Mesodermal cell (in vitro differentiated cells): Measurements from ENCODE around the gene HLA-DRB5.
"Not testable (repeated sequence)": the region's sequence is repeated elsewhere in the genome, so short reads cannot be mapped to it uniquely, and the experiment has no call there.

ENCODE experiments used
- H3K27ac ChIP-seq: 2 replicates; pipeline ENCODE4 v1.7.0; 2013; ENCODE audit warnings: mild to moderate bottlenecking, low read depth, low read length, moderate library complexity; ENCODE audit not compliant: severe bottlenecking
- H3K36me3 ChIP-seq: 2 replicates; pipeline ENCODE4 v1.7.1; 2013; ENCODE audit warnings: mild to moderate bottlenecking, low read length, moderate library complexity; ENCODE audit not compliant: control insufficient read depth, insufficient read depth
- H3K4me1 ChIP-seq: one replicate; pipeline ENCODE4 v1.7.1; 2013; ENCODE audit warnings: mild to moderate bottlenecking, low read length; ENCODE audit not compliant: insufficient read depth, control insufficient read depth, poor library complexity, severe bottlenecking
- H3K4me3 ChIP-seq: 2 replicates; pipeline ENCODE4 v1.7.0; 2013; ENCODE audit warnings: low read length, control low read depth, mild to moderate bottlenecking; ENCODE audit not compliant: insufficient read depth, poor library complexity, severe bottlenecking; ENCODE audit errors: extremely low read depth
- H3K9me3 ChIP-seq: 2 replicates; pipeline ENCODE4 v1.7.1; 2013; ENCODE audit warnings: mild to moderate bottlenecking, low read length, moderate library complexity; ENCODE audit not compliant: control insufficient read depth
- WGBS, 2 experiments: methylation state at CpG; one replicate each; pipeline ENCODE4 v1.1.5; 2013; ENCODE audit warnings: missing lambda C conversion rate in 2 of 2; ENCODE audit not compliant: insufficient coverage in 2 of 2; 5-methylcytosine and 5-hydroxymethylcytosine counted together

HLA-DRB5 gene

DNA sequence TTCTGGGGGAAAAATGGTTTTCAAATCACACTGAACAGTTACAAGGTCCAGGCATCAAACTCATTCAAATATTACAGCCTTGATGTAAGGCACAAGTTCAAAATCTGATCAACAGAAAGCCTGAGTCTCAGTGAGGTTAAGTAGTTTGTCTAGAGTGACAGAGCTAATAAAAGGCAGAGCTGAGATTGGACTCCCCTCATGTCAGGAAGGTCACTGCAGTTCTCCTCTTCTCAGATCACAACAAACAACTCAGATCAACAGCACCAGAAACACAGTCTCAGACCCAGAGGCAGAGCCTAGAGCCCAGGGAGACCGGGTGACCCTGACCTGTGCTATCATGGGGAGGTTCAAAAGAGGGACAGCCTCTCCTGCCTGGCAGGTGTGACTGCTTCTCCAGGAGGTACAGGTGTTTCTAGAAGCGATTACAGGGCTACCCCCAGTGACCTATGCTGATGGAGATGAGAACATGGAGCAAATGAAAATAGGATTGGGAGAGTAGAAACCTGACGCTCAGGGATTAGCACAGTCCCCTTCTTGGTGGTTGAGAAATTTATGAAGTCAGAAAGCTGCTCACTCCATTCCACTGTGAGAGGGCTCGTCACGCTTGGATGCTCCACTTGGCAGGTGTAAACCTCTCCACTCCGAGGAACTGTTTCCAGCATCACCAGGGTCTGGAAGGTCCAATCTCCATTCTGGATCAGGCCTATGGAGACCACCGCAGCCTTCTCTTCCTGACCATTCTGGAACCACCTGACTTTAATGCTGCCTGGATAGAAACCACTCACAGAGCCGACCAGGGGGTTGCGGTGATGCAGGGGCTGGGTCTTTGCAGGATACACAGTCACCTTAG lies 24.3 kb upstream of the HLA-DRB5 start:
- no peak overlapping the region for H3K27ac ChIP-seq
- no peaks in the 10 kb centered on the region for H3K9me3 ChIP-seq
- no peaks in the 10 kb centered on the region for H3K36me3 ChIP-seq
- H3K4me1 ChIP-seq: no peaks in the 10 kb centered on the region
- no peak overlapping the region for H3K4me3 ChIP-seq
- WGBS, 2 experiments: 85 to 90% methylated on average over 2 to 6 of the region's 9 CpGs

DNA sequence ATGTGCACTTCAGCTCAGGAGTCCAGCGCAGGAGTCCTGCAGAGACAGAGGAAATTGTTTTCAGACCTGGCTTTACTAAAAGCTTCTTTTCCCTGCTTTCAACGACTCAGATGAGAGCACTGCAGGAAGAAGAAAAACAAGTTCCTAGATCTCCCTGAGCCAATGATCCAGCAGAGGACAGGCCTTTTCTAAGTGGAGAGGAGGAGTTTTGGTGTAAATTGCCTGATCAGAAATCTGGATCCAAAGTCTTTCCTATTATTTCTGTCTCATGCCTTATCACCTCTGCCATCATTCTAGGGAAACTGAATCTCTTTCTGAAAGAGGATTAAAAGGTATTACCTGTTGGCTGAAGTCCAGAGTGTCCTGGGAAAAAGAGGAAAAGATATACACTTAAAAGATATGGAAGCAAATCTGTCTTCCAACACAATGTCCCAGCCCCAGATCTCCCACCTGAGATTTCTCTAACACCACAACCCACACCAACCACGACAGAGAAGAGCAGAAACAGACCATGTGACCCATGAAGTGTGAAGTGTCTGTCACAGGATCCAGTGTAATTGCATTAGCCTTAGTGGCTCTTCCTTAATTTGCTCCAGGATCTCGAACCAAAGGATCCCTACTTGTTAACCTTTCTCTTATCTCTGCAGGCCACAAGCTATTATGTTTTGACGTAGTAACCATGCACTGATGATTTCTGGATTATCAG lies 23.1 kb upstream of the HLA-DRB5 start:
- no peaks in the 10 kb centered on the region for H3K36me3 ChIP-seq
- H3K4me1 ChIP-seq: no peaks in the 10 kb centered on the region
- H3K4me3 ChIP-seq: no peak overlapping the region
- H3K27ac ChIP-seq: no peak overlapping the region
- no peaks in the 10 kb centered on the region for H3K9me3 ChIP-seq
- WGBS, 2 experiments: 45 to 58% methylated on average over 2 to 3 of the region's 5 CpGs

DNA sequence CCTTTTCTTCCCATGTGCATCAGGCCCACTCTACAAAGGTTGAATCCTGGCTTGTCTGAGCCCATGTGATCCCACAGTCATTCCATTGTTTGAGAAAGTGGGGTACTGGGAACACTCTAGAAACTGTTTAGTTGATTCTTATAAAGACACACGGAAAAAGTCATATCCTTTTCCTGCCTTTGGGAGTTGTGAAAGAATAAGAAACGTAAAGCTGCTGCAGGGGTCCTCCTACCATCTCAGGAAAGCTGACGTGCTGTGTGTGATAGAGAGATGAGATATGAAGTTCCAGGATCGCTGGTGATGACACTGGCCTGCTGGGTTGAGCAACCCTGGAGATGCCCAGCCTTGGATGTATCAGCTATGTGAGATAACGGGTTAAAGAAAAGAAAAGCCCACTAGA lies 21.3 kb upstream of the HLA-DRB5 start:
- WGBS, 2 experiments: 67 to 83% methylated on average over 1 to 4 of the region's 5 CpGs
- H3K27ac ChIP-seq: no peak overlapping the region
- H3K4me1 ChIP-seq: no peaks in the 10 kb centered on the region
- no peak overlapping the region for H3K4me3 ChIP-seq
- no peaks in the 10 kb centered on the region for H3K9me3 ChIP-seq
- no peaks in the 10 kb centered on the region for H3K36me3 ChIP-seq

DNA sequence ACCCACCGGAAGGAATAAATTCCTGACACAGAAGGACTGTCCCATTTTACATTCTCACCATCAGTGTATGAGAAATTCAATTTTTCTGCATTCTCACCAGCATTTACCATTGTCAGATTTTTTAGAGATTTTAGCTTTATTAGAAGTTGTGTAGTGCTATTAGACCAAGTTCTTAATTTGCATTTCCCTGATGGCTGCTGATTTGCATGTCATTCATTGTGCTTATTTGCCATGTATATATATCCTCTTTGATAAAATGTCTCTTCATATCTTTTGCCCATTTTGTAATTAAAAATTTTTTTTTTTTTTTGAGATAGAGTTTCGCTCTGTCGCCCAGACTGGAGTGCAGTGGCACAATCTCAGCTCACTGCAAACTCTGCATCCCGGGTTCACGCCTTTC lies 9.8 kb upstream of the HLA-DRB5 start:
- WGBS, 2 experiments: 100% methylated on average over 1 to 2 of the region's 5 CpGs
- no peak overlapping the region for H3K27ac ChIP-seq
- H3K36me3 ChIP-seq: no peaks in the 10 kb centered on the region
- no peaks in the 10 kb centered on the region for H3K9me3 ChIP-seq
- no peak overlapping the region for H3K4me3 ChIP-seq
- H3K4me1 ChIP-seq: no peaks in the 10 kb centered on the region

DNA sequence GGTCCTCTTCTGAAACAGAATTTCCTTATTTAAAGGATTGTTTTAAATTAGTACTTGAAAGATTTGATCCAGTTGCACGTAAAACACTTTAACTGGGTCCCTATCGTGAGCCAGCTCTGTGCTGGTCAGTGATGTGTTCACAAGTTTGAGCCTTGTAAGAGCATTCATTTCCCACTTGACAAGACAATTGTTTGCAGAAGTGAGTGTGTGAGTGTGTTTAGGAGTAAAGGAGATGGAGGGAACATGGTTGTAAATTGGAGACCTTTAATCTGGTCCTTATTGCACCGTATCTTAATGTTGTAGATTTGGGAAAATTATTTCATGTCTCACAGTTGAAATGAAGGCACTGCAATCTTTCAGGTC lies 325 bp upstream of the HLA-DRB5 start:
- not testable (repeated sequence) for H3K4me1 ChIP-seq, H3K27ac ChIP-seq, H3K4me3 ChIP-seq, H3K36me3 ChIP-seq, H3K9me3 ChIP-seq
- 28 to 43% methylated on average over 2 to 3 of the region's 3 CpGs for WGBS, 2 experiments

DNA sequence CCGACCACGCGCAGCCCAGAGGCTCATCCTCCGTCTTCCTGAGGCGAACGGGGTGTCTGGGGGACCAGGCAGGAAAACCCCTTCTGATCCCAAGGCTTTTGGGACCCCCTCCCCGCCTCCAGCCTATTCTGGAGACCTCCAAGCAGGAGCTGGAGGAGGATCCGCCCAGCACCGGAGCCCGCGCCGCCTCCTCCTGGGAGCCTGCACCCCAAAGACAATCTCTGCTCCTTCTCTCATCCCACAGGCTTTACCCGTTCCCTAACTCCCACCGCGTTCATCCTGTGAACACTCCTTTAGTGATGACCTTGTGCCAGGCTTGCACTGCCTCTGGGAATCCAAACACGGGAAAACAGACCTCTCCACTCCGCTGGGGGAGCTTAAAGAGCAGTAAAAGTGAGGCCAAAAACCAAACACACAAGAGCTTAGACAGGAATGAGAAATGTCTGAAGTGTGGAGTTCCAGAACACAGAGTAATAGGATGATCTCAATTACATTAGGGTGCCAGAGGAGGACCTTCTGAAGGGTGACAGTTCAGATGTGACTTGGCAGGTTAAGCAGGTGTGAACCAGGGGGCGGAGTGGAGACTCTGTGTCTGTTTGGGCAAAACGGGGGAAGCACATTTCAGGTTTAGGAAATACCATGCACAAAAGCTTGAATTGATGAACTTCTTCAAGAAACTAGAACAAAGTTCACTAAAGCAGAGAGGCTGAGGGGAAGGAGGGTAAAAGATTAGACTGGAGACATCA lies 7.6 kb downstream of the HLA-DRB5 start:
- Histone ChIP-seq H3K36me3 (no peaks in the 10 kb centered on the region), H3K9me3 (no peaks in the 10 kb centered on the region), H3K4me3 (peak overlapping the region; percentile 24), H3K27ac (no peak overlapping the region), H3K4me1 (peaks cover 7% of the 10 kb centered on the region)
- WGBS, 2 experiments: 20 to 29% methylated on average over 7 to 8 of the region's 19 CpGs

DNA sequence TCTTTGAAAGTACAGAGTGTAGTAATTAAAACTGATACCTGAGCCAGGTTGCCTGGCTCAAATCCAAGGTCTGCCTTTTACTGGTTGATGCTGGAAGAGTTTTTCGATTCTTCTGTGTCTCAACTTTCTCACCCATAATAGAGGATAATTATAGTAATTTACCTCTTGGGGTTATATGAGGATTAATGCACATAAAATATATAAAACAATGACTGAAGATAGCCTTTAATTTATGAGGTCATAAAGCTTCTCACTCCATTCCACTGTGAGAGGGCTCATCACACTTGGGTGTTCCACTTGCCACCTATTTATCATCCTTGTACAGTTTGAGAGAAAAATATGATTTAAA lies 10.2 kb downstream of the HLA-DRB5 start:
- no peaks in the 10 kb centered on the region for H3K9me3 ChIP-seq
- H3K36me3 ChIP-seq: no peaks in the 10 kb centered on the region
- no peak overlapping the region for H3K4me3 ChIP-seq
- no peak overlapping the region for H3K27ac ChIP-seq
- H3K4me1 ChIP-seq: peaks cover 7% of the 10 kb centered on the region
- no CpG with 5 or more reads among the region's 1 CpG for WGBS, 2 experiments

DNA sequence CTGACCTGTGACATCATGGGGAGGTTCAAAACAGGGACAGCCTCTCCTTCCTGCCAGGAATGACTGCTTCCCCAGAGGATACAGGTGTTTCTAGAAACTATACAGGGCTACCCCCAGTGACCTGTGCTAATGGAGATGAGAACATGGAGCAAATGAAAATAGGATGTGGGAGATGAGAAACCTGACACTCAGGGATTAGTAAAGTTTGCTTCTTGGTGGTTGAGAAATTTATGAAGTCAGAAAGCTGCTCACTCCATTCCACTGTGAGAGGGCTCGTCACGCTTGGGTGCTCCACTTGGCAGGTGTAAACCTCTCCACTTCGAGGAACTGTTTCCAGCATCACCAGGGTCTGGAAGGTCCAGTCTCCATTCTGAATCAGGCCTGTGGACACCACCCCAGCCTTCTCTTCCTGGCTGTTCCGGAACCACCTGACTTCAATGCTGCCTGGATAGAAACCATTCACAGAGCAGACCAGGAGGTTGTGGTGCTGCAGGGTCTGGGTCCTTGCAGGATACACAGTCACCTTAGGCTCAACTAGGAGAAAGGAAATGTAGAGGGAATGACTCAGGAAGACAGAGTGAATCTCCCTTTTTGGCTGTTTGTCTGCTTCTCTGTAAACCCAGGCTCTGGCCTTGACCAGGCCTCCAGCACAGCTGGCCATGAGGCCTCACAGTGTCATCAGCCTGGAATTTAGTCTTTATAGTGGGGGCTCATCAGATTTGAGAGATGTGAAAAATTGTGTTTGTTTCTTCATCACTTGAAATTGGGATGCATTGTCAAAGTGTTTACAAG lies 10.8 kb downstream of the HLA-DRB5 start:
- 43 to 87% methylated on average over 3 to 4 of the region's 4 CpGs for WGBS, 2 experiments
- Histone ChIP-seq H3K27ac (no peak overlapping the region), H3K4me3 (no peak overlapping the region), H3K36me3 (no peaks in the 10 kb centered on the region), H3K9me3 (no peaks in the 10 kb centered on the region), H3K4me1 (peaks cover 7% of the 10 kb centered on the region)

DNA sequence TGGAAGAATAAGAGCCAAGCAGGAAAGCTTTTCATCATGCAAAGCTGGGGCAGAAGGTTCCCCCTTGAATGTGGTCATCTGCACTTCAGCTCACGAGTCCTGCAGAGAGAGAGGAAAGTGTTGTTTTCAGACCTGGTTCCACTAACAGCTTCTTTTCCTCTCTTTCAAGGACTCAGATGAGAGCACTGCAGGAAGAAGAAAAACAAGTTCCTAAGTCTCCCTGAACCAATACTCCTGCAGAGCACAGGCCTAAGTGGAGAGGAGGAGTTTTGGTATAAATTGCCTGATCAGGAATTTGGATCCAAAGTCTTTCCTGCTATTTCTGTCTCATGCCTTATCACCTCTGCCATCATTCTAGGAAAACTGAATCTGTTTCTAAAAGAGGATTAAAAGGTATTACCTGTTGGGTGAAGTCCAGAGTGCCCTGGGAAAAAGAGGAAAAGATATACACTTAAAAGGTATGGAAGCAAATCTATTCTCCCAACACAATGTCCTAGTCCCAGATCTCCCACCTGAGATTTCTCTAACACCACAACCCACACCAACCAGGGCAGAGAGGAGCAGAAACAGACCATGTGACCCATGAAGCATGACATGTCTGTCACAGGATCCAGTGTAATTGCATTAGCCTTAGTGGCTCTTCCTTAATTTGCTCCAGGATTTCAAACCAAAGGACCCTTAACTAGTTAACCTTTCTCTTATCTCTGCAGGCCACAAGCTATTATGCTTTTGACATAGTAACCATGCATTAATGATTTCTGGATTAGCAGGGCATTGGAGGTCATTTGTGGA lies 12.2 kb downstream of the HLA-DRB5 start:
- H3K27ac ChIP-seq: no peak overlapping the region
- 100% methylated on average over 1 of the region's 1 CpG; no CpG with 5 or more reads in 1 of the 2 experiments for WGBS, 2 experiments

DNA sequence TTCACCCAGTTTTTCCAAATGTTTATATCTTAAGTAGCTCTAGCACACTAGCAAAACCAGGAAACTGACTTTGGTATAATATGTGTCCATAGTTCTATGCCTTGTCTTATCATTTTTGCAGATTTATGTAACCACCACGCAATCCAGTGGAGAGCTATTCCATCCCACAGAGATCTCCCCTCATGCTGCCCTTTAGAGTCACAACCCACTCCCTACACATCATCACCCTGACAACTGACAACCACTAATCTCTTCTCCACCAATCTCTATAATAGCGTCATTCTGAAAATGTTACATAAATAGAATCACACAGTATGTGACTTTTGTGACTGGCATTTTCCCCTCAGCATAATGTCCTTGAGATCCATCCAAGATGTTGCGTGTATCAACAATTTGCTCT lies 29.1 kb downstream of the HLA-DRB5 start:
- no peaks in the 10 kb centered on the region for H3K36me3 ChIP-seq
- 41 to 54% methylated on average over 3 of the region's 3 CpGs for WGBS, 2 experiments
- no peak overlapping the region for H3K27ac ChIP-seq
- no peaks in the 10 kb centered on the region for H3K9me3 ChIP-seq
- H3K4me1 ChIP-seq: no peaks in the 10 kb centered on the region
- no peak overlapping the region for H3K4me3 ChIP-seq

More for the DNA sequence above, 12.2 kb downstream of the HLA-DRB5 start:
- no peak overlapping the region for H3K4me3 ChIP-seq
- H3K9me3 ChIP-seq: no peaks in the 10 kb centered on the region
- H3K4me1 ChIP-seq: peaks cover 11% of the 10 kb centered on the region
- H3K36me3 ChIP-seq: no peaks in the 10 kb centered on the region
